ENCODE results near the gene MMP28.

DNA sequence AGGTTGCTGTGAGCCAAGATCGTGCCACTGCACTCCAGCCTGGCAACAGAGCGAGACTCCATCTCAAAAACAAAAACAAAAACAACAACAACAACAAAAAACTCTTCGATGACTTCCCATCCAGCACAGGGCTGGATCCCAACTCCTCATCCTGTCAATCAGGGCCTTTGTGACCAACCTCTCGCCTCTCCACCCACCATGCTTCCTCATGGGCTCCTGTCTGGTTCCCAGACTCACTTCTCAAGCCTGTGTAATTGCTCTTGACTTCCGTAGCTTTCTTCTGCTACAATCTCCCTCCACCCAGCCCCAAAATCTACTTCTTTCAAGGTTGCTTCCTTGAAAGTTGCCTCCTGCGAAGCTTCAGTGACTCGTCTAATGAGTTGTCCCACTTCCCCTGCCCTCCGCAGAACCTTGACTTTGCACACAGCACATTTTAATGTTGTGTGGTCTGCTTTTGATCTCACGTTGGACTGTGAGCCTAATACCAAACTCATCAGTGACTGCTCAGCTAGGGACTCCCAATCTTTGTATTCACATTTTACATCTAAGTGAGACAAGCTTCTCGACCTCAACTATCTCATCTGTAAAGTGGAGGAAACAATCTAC is 64.9 kb downstream of the MMP28 start:
- TF ChIP-seq, protein P1, sequence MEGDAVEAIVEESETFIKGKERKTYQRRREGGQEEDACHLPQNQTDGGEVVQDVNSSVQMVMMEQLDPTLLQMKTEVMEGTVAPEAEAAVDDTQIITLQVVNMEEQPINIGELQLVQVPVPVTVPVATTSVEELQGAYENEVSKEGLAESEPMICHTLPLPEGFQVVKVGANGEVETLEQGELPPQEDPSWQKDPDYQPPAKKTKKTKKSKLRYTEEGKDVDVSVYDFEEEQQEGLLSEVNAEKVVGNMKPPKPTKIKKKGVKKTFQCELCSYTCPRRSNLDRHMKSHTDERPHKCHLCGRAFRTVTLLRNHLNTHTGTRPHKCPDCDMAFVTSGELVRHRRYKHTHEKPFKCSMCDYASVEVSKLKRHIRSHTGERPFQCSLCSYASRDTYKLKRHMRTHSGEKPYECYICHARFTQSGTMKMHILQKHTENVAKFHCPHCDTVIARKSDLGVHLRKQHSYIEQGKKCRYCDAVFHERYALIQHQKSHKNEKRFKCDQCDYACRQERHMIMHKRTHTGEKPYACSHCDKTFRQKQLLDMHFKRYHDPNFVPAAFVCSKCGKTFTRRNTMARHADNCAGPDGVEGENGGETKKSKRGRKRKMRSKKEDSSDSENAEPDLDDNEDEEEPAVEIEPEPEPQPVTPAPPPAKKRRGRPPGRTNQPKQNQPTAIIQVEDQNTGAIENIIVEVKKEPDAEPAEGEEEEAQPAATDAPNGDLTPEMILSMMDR (IDR thresholded peaks at IDR 0.05), result no peak
- no peak for TF ChIP-seq POLR2AphosphoS5 (IDR thresholded peaks at IDR 0.05)

Measured in transverse colon (tissue), 4 donors.